Astrocyte of the hippocampus (primary cell): ENCODE results near the gene ENO1.
"Not testable (repeated sequence)": the region's sequence is repeated elsewhere in the genome, so short reads cannot be mapped to it uniquely, and the experiment has no call there.

Source experiments
- DNase-seq: peaks from one replicate; pipeline ENCODE4 v3.0.0; 2011; ENCODE audit warnings: low read depth, low spot score

Gene ENO1

GRCh38 chr1:8878448-8878697, at the start of gene ENO1:
Gene ENO1 (minus strand): TSS chr1:8878686. CDS start chr1:8874908, 3,778 bp downstream.
- DNase-seq = no peak

GRCh38 chr1:8926707-8927694, 48.5 kb upstream of the ENO1 start:
- DNase-seq = no peak

GRCh38 chr1:8925960-8926359, 47.5 kb upstream of the ENO1 start:
- no peak for DNase-seq

- DNase-seq = no peak
Measured at GRCh38 chr1:8925406-8925805, 46.9 kb upstream of the ENO1 start.

GRCh38 chr1:8922962-8923361, 44.5 kb upstream of the ENO1 start:
- DNase-seq = no peak

- not testable (repeated sequence) for DNase-seq
Measured at GRCh38 chr1:8917536-8917935, 39.0 kb upstream of the ENO1 start.

GRCh38 chr1:8915446-8915845, 37.0 kb upstream of the ENO1 start:
- no peak for DNase-seq

- DNase-seq = no peak
Measured at GRCh38 chr1:8914466-8914865, 36.0 kb upstream of the ENO1 start.

GRCh38 chr1:8913457-8913856, 35.0 kb upstream of the ENO1 start:
- no peak for DNase-seq

GRCh38 chr1:8911416-8912309, 33.2 kb upstream of the ENO1 start:
- no peak for DNase-seq

- DNase-seq = no peak
Measured at GRCh38 chr1:8910914-8911313, 32.4 kb upstream of the ENO1 start.

- DNase-seq = no peak
Measured at GRCh38 chr1:8910331-8910730, 31.8 kb upstream of the ENO1 start.

GRCh38 chr1:8908388-8909151, 30.1 kb upstream of the ENO1 start:
- no peak for DNase-seq

GRCh38 chr1:8905582-8906191, 27.2 kb upstream of the ENO1 start:
- DNase-seq = peak; percentile 41

- DNase-seq = peak; percentile 97
Measured at GRCh38 chr1:8903908-8904650, 25.6 kb upstream of the ENO1 start.

- DNase-seq = no peak
Measured at GRCh38 chr1:8903410-8903809, 24.9 kb upstream of the ENO1 start.

GRCh38 chr1:8902765-8903164, 24.3 kb upstream of the ENO1 start:
- peak; percentile 50 for DNase-seq

- DNase-seq = not testable (repeated sequence)
Measured at GRCh38 chr1:8900684-8901083, 22.2 kb upstream of the ENO1 start.

- DNase-seq = no peak
Measured at GRCh38 chr1:8899046-8899445, 20.6 kb upstream of the ENO1 start.

- DNase-seq = not testable (repeated sequence)
Measured at GRCh38 chr1:8898418-8898817, 19.9 kb upstream of the ENO1 start.

- DNase-seq = not testable (repeated sequence)
Measured at GRCh38 chr1:8897505-8897904, 19.0 kb upstream of the ENO1 start.
